Measurements from ENCODE around the gene CEP89.
A peak's percentile ranks its signal among the peaks of the same experiment; 100 is the strongest.
"Not testable (repeated sequence)": the region's sequence is repeated elsewhere in the genome, so short reads cannot be mapped to it uniquely, and the experiment has no call there.

CEP89 gene

GRCh38 chr19:32971715-32972540 is at the start of gene CEP89, which contains the start of gene FAAP24:
CEP89 (minus strand) TSS chr19:32971958; CDS start chr19:32971874, 84 bp downstream.
FAAP24 (plus strand) TSS chr19:32972242; CDS start chr19:32973197, 955 bp downstream.
- Histone ChIP-seq H3K9me3 (ENCODE audit: control insufficient read depth, insufficient read depth, low read length) (no peaks in the 10 kb centered on the region), H3K36me3 (ENCODE audit: control insufficient read depth, low read length) (peaks cover 9% of the 10 kb centered on the region), H3K4me3 (ENCODE audit: low read length) (peak within 1 kb of the TSS; percentile 97), H4K20me1 (ENCODE audit: control insufficient read depth, insufficient read depth, low read depth, low read length) (no peaks in the 10 kb centered on the region), H3K27ac (ENCODE audit: low read depth, low read length) (peak within 1 kb of the TSS; percentile 21), H3K27me3 (ENCODE audit: control insufficient read depth, low read length) (no peaks in the 10 kb centered on the region), H3K4me2 (ENCODE audit: low read length) (peak within 1 kb of the TSS; percentile 91), H3F3A (ENCODE audit: control insufficient read depth, insufficient read depth) (no peaks in the 10 kb centered on the region), H3K9me2 (replicated peaks; ENCODE audit: control insufficient read depth, low read length) (no peaks in the 10 kb centered on the region), H3K4me1 (ENCODE audit: control insufficient read depth, low read length) (peaks cover 14% of the 10 kb centered on the region), H3K79me2 (ENCODE audit: control insufficient read depth, low read length) (peaks cover 32% of the 10 kb centered on the region)
- TF ChIP-seq EZH2phosphoT487 (IDR thresholded peaks at IDR 0.05; ENCODE audit: borderline replicate concordance, low read length) (no peak), CTCF (IDR thresholded peaks at IDR 0.05; ENCODE audit: low read depth, low read length, poor library complexity, severe bottlenecking) (no peak)

- H3K9me3 ChIP-seq (ENCODE audit: control insufficient read depth, insufficient read depth, low read length); H3K79me2 ChIP-seq (ENCODE audit: control insufficient read depth, low read length); H3K4me1 ChIP-seq (ENCODE audit: control insufficient read depth, low read length); H3K27me3 ChIP-seq (ENCODE audit: control insufficient read depth, low read length); H3K27ac ChIP-seq (ENCODE audit: low read depth, low read length); H4K20me1 ChIP-seq (ENCODE audit: control insufficient read depth, insufficient read depth, low read depth, low read length); H3K4me2 ChIP-seq (ENCODE audit: low read length); H3K4me3 ChIP-seq (ENCODE audit: low read length); H3K9me2 ChIP-seq (replicated peaks; ENCODE audit: control insufficient read depth, low read length); H3K36me3 ChIP-seq (ENCODE audit: control insufficient read depth, low read length); H3F3A ChIP-seq (ENCODE audit: control insufficient read depth, insufficient read depth): not testable (repeated sequence)
These were observed 39.1 kb upstream of the CEP89 start for GRCh38 chr19:33010891-33011290.

DNA sequence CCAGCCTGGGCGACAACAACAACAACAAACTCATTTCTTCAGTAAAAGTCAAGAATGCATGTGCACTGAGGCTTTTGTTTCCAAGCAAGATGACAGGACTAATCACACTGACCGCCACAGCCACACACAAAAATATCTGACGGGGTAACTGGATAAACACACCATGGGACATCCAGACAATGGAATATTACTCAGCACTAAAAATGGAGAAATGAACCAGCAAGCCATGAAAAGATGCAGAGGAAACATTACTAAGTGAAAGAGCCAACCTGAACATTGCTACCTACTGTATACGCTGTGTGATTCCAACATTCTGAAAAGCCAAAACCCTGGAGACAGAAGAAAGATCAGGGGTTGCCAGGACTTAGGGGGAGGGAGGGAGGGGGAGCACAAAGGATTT is 37.0 kb upstream of the CEP89 start:
- Histone ChIP-seq H3K9me2 (replicated peaks; ENCODE audit: control insufficient read depth, low read length) (no peaks in the 10 kb centered on the region), H3K27ac (ENCODE audit: low read depth, low read length) (no peak overlapping the region), H3K4me2 (ENCODE audit: low read length) (no peak overlapping the region), H4K20me1 (ENCODE audit: control insufficient read depth, insufficient read depth, low read depth, low read length) (no peaks in the 10 kb centered on the region), H3K36me3 (ENCODE audit: control insufficient read depth, low read length) (peaks cover 4% of the 10 kb centered on the region; the same call in 1 of the 2 replicates), H3K27me3 (ENCODE audit: control insufficient read depth, low read length) (no peaks in the 10 kb centered on the region), H3K79me2 (ENCODE audit: control insufficient read depth, low read length) (no peaks in the 10 kb centered on the region), H3K4me1 (ENCODE audit: control insufficient read depth, low read length) (no peaks in the 10 kb centered on the region), H3F3A (ENCODE audit: control insufficient read depth, insufficient read depth) (no peaks in the 10 kb centered on the region), H3K4me3 (ENCODE audit: low read length) (no peak overlapping the region), H3K9me3 (ENCODE audit: control insufficient read depth, insufficient read depth, low read length) (no peaks in the 10 kb centered on the region)
- TF ChIP-seq EZH2phosphoT487 (IDR thresholded peaks at IDR 0.05; ENCODE audit: borderline replicate concordance, low read length) (no peak), CTCF (IDR thresholded peaks at IDR 0.05; ENCODE audit: low read depth, low read length, poor library complexity, severe bottlenecking) (no peak)

DNA sequence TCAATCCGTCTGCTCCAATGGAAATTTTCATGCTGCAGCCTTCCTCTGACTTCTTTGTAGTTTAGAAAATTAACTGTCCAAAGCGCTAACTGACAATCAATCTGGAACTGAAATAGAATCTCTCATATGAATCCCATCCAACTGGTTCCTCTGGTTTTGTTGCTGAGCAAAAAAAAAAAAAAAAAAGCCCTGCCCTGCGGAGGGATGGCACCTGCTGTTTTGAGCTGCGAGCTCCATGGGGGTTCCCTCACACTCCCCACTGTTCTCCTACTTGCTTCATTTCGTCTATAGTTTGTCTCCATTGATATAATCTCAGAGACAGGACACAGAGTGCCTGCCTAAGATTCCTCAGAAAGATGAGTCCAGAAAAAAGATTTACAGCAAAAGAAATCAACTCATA is 33.7 kb upstream of the CEP89 start:
- H3F3A ChIP-seq (ENCODE audit: control insufficient read depth, insufficient read depth): no peaks in the 10 kb centered on the region
- H3K9me2 ChIP-seq (replicated peaks; ENCODE audit: control insufficient read depth, low read length): no peaks in the 10 kb centered on the region
- no peak overlapping the region for H3K4me3 ChIP-seq (ENCODE audit: low read length)
- H3K9me3 ChIP-seq (ENCODE audit: control insufficient read depth, insufficient read depth, low read length): no peaks in the 10 kb centered on the region
- TF ChIP-seq EZH2phosphoT487 (IDR thresholded peaks at IDR 0.05; ENCODE audit: borderline replicate concordance, low read length): no peak
- no peak for TF ChIP-seq CTCF (IDR thresholded peaks at IDR 0.05; ENCODE audit: low read depth, low read length, poor library complexity, severe bottlenecking)
- no peaks in the 10 kb centered on the region for H3K79me2 ChIP-seq (ENCODE audit: control insufficient read depth, low read length)
- H3K27me3 ChIP-seq (ENCODE audit: control insufficient read depth, low read length): no peaks in the 10 kb centered on the region
- H3K36me3 ChIP-seq (ENCODE audit: control insufficient read depth, low read length): no peaks in the 10 kb centered on the region
- H3K4me2 ChIP-seq (ENCODE audit: low read length): no peak overlapping the region
- H3K4me1 ChIP-seq (ENCODE audit: control insufficient read depth, low read length): no peaks in the 10 kb centered on the region
- H3K27ac ChIP-seq (ENCODE audit: low read depth, low read length): no peak overlapping the region
- no peaks in the 10 kb centered on the region for H4K20me1 ChIP-seq (ENCODE audit: control insufficient read depth, insufficient read depth, low read depth, low read length)

- not testable (repeated sequence) for H3K4me1 ChIP-seq (ENCODE audit: control insufficient read depth, low read length); H3K36me3 ChIP-seq (ENCODE audit: control insufficient read depth, low read length); H4K20me1 ChIP-seq (ENCODE audit: control insufficient read depth, insufficient read depth, low read depth, low read length); H3K79me2 ChIP-seq (ENCODE audit: control insufficient read depth, low read length); H3K27ac ChIP-seq (ENCODE audit: low read depth, low read length); H3K4me2 ChIP-seq (ENCODE audit: low read length); H3F3A ChIP-seq (ENCODE audit: control insufficient read depth, insufficient read depth); H3K27me3 ChIP-seq (ENCODE audit: control insufficient read depth, low read length); H3K4me3 ChIP-seq (ENCODE audit: low read length); H3K9me2 ChIP-seq (replicated peaks; ENCODE audit: control insufficient read depth, low read length); H3K9me3 ChIP-seq (ENCODE audit: control insufficient read depth, insufficient read depth, low read length)
These were observed 31.8 kb upstream of the CEP89 start for GRCh38 chr19:33003424-33004024.

All from DOHH2 (cell line).